Activated T-helper 17 cell treated with anti-CD3 and anti-CD28 coated beads, Interleukin-2, amount 50 U/mL, for 72 hours (primary cell): ENCODE data around the gene SOX30. TPM values are rescaled to one million over a fixed set of nuclear protein-coding genes. Genes with fewer than 3 reads are reported as not detected.

ENCODE experiments used
- ATAC-seq: fragments of 150-1000 bp; cut with Tn5 transposase; replicated peaks from 2 replicates; pipeline ENCODE4 v1.10.0; 2021; ENCODE audit warnings: mild to moderate bottlenecking, moderate library complexity
- H3K27ac Mint-ChIP-seq: one replicate; pipeline ENCODE4 v1.8.0; 2022; ENCODE audit warnings: mixed read lengths
- H3K27me3 Mint-ChIP-seq: one replicate; pipeline ENCODE4 v1.8.0; 2022; ENCODE audit warnings: mixed read lengths
- H3K36me3 Mint-ChIP-seq: one replicate; pipeline ENCODE4 v1.8.0; 2022; ENCODE audit warnings: low read depth, mild to moderate bottlenecking, mixed read lengths
- H3K4me1 Mint-ChIP-seq: one replicate; pipeline ENCODE4 v1.8.0; 2022; ENCODE audit warnings: mixed read lengths
- H3K4me3 Mint-ChIP-seq: one replicate; pipeline ENCODE4 v1.8.0; 2022; ENCODE audit warnings: mild to moderate bottlenecking, mixed read lengths
- H3K9me3 Mint-ChIP-seq: one replicate; pipeline ENCODE4 v1.8.0; 2022; ENCODE audit warnings: mixed read lengths
- total RNA-seq, 2 donors: library from RNA; stranded (reverse); gene quantifications; one replicate each; pipeline ENCODE4 v1.2.3, GENCODE V29; 2022

The SOX30 gene
- total RNA-seq, 2 donors from 2014 or later, result 0.50 to 1.0 TPM

DNA sequence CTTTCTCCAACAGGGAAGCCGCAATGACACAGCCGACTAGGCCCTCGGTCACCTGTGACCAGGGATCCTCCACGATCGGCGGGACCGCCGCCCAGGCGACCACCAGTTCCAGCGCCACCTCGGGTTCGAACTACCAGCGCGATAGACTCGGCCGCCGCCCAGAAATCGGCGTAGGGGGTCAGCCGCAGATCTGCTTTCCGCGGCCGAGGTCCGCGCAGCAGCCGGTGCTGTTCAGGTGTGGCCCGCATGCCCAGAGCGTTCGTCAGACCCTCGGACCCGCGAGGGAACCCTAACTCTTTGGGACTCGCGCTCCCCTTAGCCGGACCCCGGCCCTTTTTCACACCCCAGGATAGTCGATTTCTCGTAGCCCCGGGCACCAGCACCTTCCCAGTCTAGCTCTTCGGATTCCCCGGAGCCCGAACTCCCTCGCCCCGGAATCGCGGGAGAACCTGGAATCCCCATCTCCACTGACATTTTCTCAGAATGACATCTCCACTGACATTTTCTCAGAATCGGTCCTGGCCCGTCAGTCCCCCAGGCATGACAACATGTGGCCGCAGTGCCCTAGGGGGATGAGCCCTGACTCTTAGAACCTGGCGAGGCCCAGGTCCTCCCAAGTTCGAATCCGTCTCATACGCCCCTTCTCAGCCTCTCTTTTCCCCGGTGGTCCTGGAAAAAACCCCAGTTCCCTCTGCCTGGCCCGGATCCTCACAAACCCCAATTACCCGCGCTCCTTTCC is 19.5 kb upstream of the SOX30 start:
- ATAC-seq, result no peak
- Mint-ChIP-seq H3K4me3 (peak overlapping the region; percentile 84), H3K27me3 (peaks cover 5% of the 10 kb centered on the region), H3K9me3 (no peaks in the 10 kb centered on the region), H3K36me3 (no peaks in the 10 kb centered on the region), H3K4me1 (peaks cover 15% of the 10 kb centered on the region), H3K27ac (peak overlapping the region; percentile 64)

DNA sequence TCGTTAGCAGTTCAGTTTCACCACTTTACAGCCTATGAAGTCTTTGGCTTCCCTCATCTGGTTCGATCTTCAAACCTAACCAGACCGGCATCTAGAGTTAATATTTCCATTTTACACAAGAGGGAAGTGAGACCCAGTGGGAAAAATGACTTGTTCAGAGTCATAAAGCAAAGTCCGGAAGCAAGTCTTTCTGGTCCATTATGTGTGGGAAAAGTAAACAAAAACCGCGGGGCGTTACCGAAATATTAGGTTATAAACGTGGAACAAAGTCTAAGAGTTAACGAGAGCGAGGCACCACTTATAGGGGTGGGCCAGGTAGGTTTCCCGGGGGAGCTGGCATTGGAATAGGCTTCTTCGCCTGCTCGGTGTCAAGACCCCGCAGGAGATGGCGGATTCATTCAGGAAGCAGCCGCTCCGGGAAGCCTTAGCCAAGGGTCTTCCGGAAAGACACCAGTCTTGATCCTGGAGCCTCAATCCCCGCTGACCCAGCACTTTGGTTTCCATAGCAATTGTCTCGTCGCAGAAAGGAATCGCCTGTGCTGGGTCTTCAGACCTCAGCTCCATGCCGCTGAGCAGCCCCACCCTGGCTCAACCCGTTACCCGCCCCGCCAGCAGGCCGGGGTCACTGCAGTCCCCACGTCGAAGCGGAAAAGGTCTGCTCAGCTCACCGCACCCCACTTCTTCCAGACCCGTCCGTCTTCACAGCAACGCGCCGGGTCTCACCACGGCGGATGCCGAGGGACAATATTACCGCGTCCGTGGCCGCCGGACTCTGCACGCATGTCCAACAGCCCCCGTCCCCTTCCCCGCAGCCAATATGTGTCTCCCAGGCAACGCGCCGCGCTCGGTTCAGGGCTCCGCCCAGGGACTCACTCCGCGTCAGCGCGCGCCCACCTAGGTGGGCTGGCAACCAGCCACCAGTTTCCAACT is 18.7 kb upstream of the SOX30 start, which contains the start of gene C5orf52:
TSS of gene C5orf52 (plus strand) at position 872 of the 930 bp plus-strand sequence. CDS start 82 bp downstream, outside the sequence.
- peak; percentile 64 for ATAC-seq
- H3K9me3 Mint-ChIP-seq, result no peaks in the 10 kb centered on the region
- peak within 1 kb of the TSS; percentile 84 for H3K4me3 Mint-ChIP-seq

DNA sequence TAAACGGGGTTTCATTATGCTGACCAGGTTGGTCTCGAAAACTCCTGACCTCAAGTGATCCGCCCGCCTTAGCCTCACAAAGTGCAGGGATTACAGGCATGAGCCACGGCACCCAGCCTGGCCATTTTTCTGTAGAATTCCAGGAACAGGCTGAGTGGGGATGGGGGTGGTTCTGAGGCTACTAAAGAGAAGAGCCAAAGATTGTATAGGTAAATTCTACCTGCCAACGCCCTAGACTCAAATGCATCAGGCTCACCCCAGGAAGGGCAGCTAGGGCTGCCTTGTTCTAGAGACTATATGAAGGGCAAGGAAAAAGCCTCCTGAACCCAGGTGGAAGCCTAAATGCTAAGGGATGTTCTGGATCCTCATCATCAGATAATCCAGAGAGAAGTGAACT is 17.5 kb upstream of the SOX30 start:
- Mint-ChIP-seq H3K9me3 (no peaks in the 10 kb centered on the region), H3K4me3 (peak overlapping the region; percentile 84), H3K27ac (peak overlapping the region; percentile 64), H3K36me3 (no peaks in the 10 kb centered on the region), H3K4me1 (peaks cover 15% of the 10 kb centered on the region), H3K27me3 (peaks cover 5% of the 10 kb centered on the region)
- ATAC-seq, result no peak

More for the DNA sequence above, 18.7 kb upstream of the SOX30 start, which contains the start of gene C5orf52:
- Mint-ChIP-seq H3K27ac (peak within 1 kb of the TSS; percentile 64), H3K4me1 (peaks cover 15% of the 10 kb centered on the region), H3K27me3 (peaks cover 5% of the 10 kb centered on the region), H3K36me3 (no peaks in the 10 kb centered on the region)

DNA sequence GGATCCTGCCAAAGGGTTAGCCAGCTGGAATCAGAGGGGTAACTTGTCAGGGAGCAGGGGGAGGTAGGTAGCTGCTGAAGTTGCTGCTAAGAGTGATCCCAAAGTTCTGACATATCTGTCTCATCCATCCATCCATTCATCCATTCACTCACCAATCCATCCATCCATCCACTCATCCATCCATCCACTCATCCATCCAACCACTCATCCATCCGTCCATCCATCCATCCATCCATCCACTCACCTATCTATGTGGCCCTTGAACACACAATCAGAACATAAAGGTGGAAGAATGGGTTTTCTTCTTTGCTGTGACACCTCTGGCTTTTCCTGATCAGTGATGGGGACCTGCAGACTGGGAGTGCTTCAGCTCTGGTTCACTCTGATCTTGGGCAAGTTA is 16.1 kb upstream of the SOX30 start:
- no peak overlapping the region for H3K27ac Mint-ChIP-seq
- H3K9me3 Mint-ChIP-seq, result no peaks in the 10 kb centered on the region
- no peak overlapping the region for H3K4me3 Mint-ChIP-seq
- H3K36me3 Mint-ChIP-seq, result no peaks in the 10 kb centered on the region
- H3K27me3 Mint-ChIP-seq, result peaks cover 5% of the 10 kb centered on the region
- ATAC-seq, result no peak
- H3K4me1 Mint-ChIP-seq, result peaks cover 15% of the 10 kb centered on the region

DNA sequence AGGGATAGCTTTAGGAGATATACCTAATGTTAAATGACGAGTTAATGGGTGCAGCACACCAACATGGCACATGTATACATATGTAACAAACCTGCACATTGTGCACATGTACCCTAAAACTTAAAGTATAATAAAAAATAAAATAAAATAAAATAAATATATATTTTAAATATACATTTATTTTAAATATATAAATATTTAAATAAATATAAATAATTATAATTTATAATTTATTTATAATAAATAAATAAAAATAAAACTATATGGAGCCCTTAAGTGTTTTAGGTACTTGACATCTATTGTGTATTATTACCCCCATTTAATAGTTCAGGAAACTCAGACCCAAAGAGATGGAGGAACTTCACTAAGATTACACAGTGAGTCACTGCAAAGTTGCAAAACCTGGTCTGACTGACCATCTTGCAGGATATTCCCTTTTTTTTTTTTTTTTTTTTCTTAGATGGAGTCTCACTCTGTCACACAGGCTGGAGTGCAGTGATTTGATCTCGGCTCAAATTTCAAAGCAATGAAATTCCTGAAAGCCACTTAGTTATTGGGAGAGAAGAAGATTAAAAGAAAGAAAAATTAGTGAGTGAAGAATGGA is 13.3 kb upstream of the SOX30 start:
- Mint-ChIP-seq H3K4me1 (peaks cover 8% of the 10 kb centered on the region), H3K9me3 (no peaks in the 10 kb centered on the region), H3K27me3 (no peaks in the 10 kb centered on the region), H3K4me3 (no peak overlapping the region), H3K36me3 (no peaks in the 10 kb centered on the region), H3K27ac (no peak overlapping the region)
- no peak for ATAC-seq

DNA sequence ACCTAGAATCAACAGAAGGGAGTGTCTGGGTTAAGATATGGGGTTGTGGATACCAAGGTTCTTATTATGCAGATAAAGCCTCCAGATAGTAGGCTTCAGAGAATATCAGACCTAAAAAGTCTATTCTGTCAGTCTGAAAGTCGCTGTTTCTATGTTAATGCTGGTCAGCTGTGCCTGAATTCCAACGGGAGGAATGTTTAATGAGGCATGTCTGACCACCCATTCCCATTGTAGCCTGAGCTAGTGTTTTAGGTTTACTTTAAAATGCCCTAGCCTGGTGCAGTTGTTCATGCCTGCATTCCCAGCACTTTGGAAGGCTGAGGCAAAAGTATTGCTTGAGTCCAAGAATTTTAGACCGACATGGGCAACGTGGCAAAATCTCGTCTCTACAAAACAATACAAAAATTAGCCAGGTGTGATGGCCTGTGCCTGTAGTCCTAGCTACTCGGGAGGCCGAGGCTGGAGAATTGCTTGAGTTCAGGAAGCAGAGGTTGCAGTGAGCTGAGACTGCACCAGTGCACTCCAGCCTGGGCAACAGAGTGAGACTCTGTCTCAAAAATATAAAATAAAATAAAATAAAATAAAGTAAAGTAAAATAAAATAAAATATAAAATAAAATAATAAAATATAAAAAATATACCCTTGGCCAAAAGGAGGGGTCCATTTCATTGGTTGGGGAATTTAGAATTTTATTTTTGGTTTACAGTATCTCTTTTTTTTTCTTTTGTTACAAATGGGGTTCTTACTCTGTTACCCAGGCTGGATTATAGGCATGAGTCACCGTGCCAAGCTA is 7.8 kb upstream of the SOX30 start:
- peaks cover 4% of the 10 kb centered on the region for H3K9me3 Mint-ChIP-seq

DNA sequence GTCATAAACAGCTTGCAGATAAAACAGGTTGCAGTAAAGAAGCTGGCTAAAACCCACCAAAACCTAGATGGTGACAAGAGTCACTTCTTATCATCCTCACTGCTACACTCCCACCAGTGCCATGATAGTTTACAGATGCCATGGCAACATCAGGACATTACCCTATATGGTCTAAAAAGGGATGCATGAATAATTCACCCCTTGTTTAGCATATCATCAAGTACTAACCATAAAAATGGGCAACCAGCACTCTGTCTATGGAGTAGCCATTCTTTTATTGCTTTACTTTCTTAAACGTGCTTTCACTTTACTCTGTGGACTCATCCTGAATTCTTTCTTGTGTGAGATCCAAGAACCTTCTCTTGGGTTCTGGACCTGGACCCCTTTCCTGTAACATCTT is 6.7 kb upstream of the SOX30 start:
- H3K36me3 Mint-ChIP-seq, result peaks cover 6% of the 10 kb centered on the region
- no peaks in the 10 kb centered on the region for H3K4me1 Mint-ChIP-seq
- no peak overlapping the region for H3K27ac Mint-ChIP-seq
- ATAC-seq, result no peak
- H3K4me3 Mint-ChIP-seq, result no peak overlapping the region
- no peaks in the 10 kb centered on the region for H3K27me3 Mint-ChIP-seq
- H3K9me3 Mint-ChIP-seq, result peaks cover 4% of the 10 kb centered on the region

More for the DNA sequence above, 7.8 kb upstream of the SOX30 start:
- Mint-ChIP-seq H3K27ac (no peak overlapping the region), H3K4me3 (no peak overlapping the region), H3K36me3 (peaks cover 6% of the 10 kb centered on the region), H3K4me1 (no peaks in the 10 kb centered on the region), H3K27me3 (no peaks in the 10 kb centered on the region)
- no peak for ATAC-seq

DNA sequence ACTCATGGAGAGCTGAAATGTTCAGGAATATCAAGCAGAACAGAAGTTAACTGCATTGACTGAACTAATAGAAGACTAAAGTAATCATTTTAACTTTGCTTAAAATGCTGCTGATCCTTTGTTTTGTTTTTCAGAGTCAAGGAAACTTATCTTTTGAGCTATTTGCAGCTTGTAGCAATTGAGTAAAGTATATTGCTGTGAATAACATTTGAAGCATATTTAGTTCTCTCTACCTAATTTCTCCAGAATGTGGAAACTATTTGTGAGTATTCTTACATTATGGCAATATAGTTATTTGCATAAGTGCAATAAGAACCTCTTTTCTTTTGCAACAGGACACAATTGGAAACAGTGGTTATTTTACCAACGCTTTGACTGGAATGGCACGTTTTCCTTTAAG is 5.3 kb upstream of the SOX30 start:
- Mint-ChIP-seq H3K4me3 (no peak overlapping the region), H3K9me3 (peaks cover 7% of the 10 kb centered on the region), H3K27ac (no peak overlapping the region), H3K4me1 (peaks cover 4% of the 10 kb centered on the region), H3K36me3 (peaks cover 6% of the 10 kb centered on the region), H3K27me3 (no peaks in the 10 kb centered on the region)
- no peak for ATAC-seq

DNA sequence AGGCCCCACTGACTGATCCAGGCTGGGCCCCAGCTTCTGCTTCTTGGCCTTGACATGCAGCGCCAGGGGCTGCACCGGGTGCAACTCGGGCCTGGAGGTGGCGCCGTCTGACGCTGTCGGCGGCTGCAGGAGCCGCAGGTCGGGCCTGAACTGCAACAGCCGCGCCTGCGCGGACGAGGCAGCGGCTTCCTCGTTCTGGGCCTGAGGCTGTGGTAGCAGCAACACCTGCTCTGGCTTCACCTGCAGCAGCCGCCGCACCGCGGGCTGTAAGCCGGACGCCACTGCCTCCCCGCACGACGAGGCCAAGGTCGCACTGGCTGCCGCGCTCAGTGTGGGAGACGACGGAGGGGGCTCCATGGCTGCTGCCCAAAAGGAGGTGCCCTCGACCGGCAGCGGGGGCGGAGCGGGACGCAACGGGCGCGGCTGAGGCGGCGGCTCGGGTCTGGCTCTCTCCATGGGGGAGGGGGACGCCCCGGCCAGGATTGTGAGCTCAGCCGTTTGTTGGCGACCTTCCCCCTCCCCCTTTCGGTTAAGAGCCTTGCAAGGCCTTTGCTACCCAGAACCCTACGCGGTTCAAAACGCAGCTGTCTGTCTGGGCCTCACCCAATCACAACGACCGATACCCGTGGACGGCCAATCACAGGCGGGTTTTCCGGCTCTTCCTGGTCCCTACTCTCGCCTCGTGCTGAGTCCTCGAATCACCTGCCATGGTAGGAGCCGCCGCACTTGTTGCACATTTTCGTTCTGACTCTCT is 438 bp downstream of the SOX30 start:
- Mint-ChIP-seq H3K27me3 (no peaks in the 10 kb centered on the region), H3K27ac (peak overlapping the region; percentile 94), H3K36me3 (no peaks in the 10 kb centered on the region), H3K4me1 (peaks cover 10% of the 10 kb centered on the region), H3K4me3 (peak overlapping the region; percentile 86), H3K9me3 (peaks cover 10% of the 10 kb centered on the region)
- peak; percentile 99 for ATAC-seq

DNA sequence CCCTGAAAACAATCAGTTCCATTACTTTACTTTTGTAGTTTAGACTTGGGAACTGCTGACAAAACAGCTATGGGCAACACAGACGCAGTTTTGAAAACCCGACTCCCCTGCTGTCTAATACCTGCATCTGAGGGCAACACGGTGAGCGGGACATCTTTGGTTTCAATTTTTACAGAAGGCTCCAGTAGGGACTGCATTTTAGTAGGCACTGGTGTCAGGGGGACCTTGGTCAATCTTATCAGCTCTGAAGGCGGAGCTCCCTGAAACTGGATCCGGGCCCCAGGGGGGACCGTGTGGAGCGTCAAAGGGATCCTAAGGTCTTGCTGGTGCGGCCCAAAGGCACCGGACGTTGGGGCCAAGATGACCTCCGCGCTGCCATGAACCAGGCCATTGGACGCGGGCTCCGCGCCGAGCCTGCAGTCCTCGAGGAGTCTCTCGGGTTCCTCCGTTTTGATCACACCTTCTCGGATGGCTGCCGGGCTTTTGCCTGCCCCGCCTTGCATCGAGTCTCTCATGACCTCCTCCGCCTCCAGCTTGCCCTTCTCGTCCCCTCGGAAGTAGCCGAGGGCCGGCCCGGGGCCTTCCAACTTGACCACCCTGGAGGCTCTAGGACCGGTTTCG is 1.1 kb downstream of the SOX30 start:
- ATAC-seq, result no peak
- H3K4me3 Mint-ChIP-seq, result peak overlapping the region; percentile 86
- H3K27me3 Mint-ChIP-seq, result no peaks in the 10 kb centered on the region
- peaks cover 10% of the 10 kb centered on the region for H3K4me1 Mint-ChIP-seq
- H3K27ac Mint-ChIP-seq, result peak overlapping the region; percentile 94
- H3K9me3 Mint-ChIP-seq, result peaks cover 6% of the 10 kb centered on the region
- no peaks in the 10 kb centered on the region for H3K36me3 Mint-ChIP-seq

DNA sequence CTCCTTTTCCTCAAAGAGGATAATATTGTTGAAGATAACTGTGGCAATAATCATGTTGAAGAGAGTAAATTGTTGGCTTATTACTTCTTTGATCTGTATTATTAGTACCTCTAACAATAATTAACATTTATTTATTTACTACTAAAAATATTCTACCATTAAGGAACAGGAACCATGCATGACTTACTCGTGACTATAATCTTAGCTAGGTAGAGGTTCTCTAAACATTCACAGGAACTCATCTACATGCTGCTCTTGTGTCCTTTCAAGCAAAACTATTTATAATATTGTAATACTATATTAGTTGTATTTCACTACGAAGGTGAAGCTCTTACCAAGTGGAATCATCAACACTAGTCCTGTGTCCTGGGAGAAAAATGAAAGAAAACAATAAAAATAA is 3.1 kb downstream of the SOX30 start:
- H3K27ac Mint-ChIP-seq, result no peak overlapping the region
- H3K9me3 Mint-ChIP-seq, result peaks cover 6% of the 10 kb centered on the region
- no peak for ATAC-seq
- H3K27me3 Mint-ChIP-seq, result no peaks in the 10 kb centered on the region
- peaks cover 10% of the 10 kb centered on the region for H3K4me1 Mint-ChIP-seq
- no peaks in the 10 kb centered on the region for H3K36me3 Mint-ChIP-seq
- H3K4me3 Mint-ChIP-seq, result no peak overlapping the region

DNA sequence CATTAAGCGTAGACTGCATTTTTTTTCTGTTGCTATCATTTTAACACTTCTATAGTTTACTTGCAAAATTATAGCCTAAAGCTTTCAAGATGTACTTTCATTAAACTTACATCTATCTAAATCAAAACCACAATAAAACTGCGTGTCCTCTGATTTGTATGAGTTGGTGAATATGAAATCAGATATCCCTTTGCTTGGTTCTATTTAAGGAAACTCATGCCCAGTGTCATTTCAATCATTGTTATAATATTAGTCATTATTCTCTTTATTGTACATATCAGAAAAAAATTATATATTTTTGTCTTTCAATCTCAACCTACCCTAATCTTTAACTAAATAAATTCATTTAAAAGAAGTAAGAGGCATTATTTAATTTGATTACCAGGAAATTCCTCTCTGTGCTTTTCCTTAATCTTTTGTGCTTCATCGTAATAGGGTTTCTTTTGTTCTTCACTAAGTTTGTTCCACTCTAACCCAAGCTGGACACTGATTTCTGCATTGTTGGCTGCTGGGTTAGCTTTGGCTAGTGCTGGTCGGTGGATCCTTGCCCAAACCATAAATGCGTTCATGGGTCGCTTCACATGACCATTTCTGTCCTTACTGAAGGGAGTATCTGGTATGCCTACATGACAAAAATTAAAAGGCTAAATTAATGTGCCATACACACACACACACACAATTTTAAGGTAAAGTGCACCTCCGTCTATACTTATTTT is 3.8 kb downstream of the SOX30 start:
- Mint-ChIP-seq H3K4me1 (peaks cover 10% of the 10 kb centered on the region), H3K4me3 (no peak overlapping the region), H3K27ac (no peak overlapping the region), H3K9me3 (peaks cover 4% of the 10 kb centered on the region), H3K36me3 (no peaks in the 10 kb centered on the region), H3K27me3 (no peaks in the 10 kb centered on the region)
- ATAC-seq, result no peak
